Activated B cell treated with CpG ODN at 0.5 μM for 24 hours (primary cell): ENCODE measurements around the gene CHRM1. TPM values are rescaled to one million over a fixed set of nuclear protein-coding genes. Genes with fewer than 3 reads are reported as not detected.

ENCODE experiments used
- ATAC-seq: fragments of 200-7000 bp; cut with Tn5 transposase; one replicate; pipeline ENCODE4 v1.10.0; 2021; ENCODE audit warnings: low read depth, mild to moderate bottlenecking, moderate library complexity
- CTCF ChIA-PET: fragments of 350-600 bp; sonication (Branson Sonifier 250); formaldehyde crosslinking; loops from one replicate; lab custom pipeline; 2021; ENCODE audit warnings: antibody characterized with exemption; lab: Charles Lee
- POLR2A ChIA-PET: fragments of 350-600 bp; sonication (Branson Sonifier 250); formaldehyde crosslinking; loops from one replicate; lab custom pipeline; 2021; ENCODE audit warnings: antibody characterized with exemption; lab: Charles Lee
- DNase-seq: peaks from one replicate; pipeline ENCODE4 v3.0.0; 2022
- H3K27ac Mint-ChIP-seq: one replicate; pipeline ENCODE4 v1.8.0; 2020; ENCODE audit warnings: mixed read lengths
- H3K27me3 Mint-ChIP-seq: one replicate; pipeline ENCODE4 v1.8.0; 2021; ENCODE audit warnings: mixed read lengths
- H3K36me3 Mint-ChIP-seq: one replicate; pipeline ENCODE4 v1.8.0; 2021; ENCODE audit warnings: low read depth, mixed read lengths
- H3K4me1 Mint-ChIP-seq: one replicate; pipeline ENCODE4 v1.8.0; 2021; ENCODE audit warnings: mixed read lengths
- H3K4me3 Mint-ChIP-seq: one replicate; pipeline ENCODE4 v1.8.0; 2020; ENCODE audit warnings: mild to moderate bottlenecking, mixed read lengths
- H3K9me3 Mint-ChIP-seq: one replicate; pipeline ENCODE4 v1.8.0; 2020; ENCODE audit warnings: mixed read lengths
- intact Hi-C: fragments of 100-400 bp; cut with micrococcal nuclease; formaldehyde crosslinking; loops from one replicate; pipeline ENCODE4 v1.15.1; 2024
- total RNA-seq: library from RNA; stranded (reverse); gene quantifications from 2 replicates; pipeline ENCODE4 v1.2.3, GENCODE V29; 2022
- TF ChIP-seq, protein P1 (sequence below): fragments of 200-600 bp; IDR thresholded peaks from one replicate; pipeline ENCODE4 v1.8.0; 2022; ENCODE audit warnings: antibody characterized with exemption, mild to moderate bottlenecking

CHRM1 gene
- total RNA-seq, 1 donor from 2014 or later, result not detected

DNA sequence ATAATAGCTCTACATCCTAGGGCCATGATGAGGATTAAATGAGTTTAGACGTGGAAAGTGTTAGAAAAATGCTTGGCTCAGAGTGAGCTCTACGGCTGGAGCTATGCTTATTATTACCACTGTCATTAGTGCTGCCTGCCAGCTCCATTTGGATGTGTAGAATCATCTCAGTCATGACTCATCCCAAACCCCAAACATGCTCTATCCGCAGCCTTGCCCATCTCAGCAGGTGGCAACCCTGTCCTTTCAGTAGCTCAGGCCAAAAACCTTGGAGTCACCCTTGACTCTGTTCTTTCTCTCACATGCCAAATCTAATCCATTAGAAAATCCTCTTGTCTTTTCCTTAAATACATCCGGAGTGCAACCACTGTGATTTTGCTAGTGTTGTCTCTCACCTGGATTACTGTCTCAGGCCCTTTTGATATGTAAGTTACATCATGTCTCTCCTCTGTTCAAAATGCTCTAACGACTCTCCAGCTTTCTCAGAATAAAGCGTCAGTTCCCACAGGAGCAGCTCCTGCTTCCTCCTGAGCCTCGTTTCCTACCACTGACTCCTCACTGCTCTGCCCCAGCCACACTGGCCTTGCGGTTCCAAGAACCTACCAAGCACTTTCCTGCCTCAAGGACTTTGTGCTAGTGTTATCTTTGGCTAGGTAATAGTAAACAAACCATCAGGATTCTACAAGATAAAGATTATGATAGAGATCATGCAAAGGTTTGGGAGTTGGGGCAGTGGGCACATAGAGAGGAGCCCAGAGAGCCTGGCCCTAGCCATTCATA lies 10.5 kb upstream of the CHRM1 start:
- Mint-ChIP-seq H3K36me3 (no peaks in the 10 kb centered on the region), H3K4me1 (peaks cover 3% of the 10 kb centered on the region), H3K27ac (no peak overlapping the region), H3K4me3 (no peak overlapping the region), H3K27me3 (peaks cover 54% of the 10 kb centered on the region), H3K9me3 (no peaks in the 10 kb centered on the region)
- CTCF ChIA-PET, result no interaction called here
- ATAC-seq, result no peak
- intact Hi-C loops, result no loop called here
- TF ChIP-seq, protein P1, sequence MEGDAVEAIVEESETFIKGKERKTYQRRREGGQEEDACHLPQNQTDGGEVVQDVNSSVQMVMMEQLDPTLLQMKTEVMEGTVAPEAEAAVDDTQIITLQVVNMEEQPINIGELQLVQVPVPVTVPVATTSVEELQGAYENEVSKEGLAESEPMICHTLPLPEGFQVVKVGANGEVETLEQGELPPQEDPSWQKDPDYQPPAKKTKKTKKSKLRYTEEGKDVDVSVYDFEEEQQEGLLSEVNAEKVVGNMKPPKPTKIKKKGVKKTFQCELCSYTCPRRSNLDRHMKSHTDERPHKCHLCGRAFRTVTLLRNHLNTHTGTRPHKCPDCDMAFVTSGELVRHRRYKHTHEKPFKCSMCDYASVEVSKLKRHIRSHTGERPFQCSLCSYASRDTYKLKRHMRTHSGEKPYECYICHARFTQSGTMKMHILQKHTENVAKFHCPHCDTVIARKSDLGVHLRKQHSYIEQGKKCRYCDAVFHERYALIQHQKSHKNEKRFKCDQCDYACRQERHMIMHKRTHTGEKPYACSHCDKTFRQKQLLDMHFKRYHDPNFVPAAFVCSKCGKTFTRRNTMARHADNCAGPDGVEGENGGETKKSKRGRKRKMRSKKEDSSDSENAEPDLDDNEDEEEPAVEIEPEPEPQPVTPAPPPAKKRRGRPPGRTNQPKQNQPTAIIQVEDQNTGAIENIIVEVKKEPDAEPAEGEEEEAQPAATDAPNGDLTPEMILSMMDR, result no peak
- DNase-seq, result no peak
- POLR2A ChIA-PET, result interaction anchor here (0.6 kb wide), 1 partner anchor 10 kb away, joined by 6 read pairs; no protein-coding TSS in a partner anchor

DNA sequence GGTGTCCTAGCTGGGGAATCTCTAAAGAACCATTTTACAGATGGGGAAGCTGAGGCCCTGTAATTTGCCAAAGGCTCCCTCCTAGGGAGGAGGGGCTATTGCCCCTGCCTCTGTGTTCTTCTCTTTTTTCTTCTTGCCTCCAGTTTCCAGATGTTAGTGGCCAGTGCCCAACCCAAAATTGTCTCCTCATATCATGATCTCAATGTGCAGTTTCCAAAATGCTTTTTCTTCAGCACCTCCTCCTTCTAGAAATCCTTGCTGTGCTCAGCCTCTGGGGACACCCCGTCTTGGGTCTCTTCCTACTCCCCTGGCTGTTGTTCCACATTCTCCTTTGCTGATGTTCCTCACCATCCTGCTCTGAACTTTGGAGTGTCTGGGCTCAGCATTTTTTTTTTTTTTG lies 9.5 kb upstream of the CHRM1 start:
- no peak overlapping the region for H3K27ac Mint-ChIP-seq
- ChIA-PET POLR2A (no interaction called here), CTCF (no interaction called here)
- DNase-seq, result no peak
- TF ChIP-seq, protein P1, result no peak
- H3K9me3 Mint-ChIP-seq, result no peaks in the 10 kb centered on the region
- no peak overlapping the region for H3K4me3 Mint-ChIP-seq
- intact Hi-C loops, result no loop called here
- no peak for ATAC-seq
- H3K4me1 Mint-ChIP-seq, result peaks cover 13% of the 10 kb centered on the region
- H3K36me3 Mint-ChIP-seq, result no peaks in the 10 kb centered on the region
- peaks cover 60% of the 10 kb centered on the region for H3K27me3 Mint-ChIP-seq

DNA sequence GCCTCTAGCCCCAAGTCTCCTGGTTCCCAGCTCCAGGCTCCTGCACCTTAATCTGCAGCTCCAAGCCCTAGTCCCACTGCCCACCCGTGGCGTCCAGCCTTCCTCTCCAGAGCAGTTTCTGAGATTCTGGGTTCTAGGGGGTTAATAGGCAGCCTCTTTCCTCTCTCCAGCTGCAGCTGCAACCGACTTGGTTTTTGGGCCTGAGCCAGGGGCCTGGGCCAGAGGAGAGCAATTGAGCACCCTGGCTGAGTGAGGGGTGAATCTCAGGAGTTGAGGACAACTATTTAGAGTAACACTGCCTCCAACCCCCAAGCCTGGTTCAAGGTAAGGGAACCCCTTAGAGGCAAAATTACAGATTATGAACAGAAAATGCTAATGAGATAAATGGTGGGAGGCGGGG lies 9.0 kb upstream of the CHRM1 start:
- ChIA-PET POLR2A (no interaction called here), CTCF (no interaction called here)
- peaks cover 18% of the 10 kb centered on the region for H3K4me1 Mint-ChIP-seq
- H3K27ac Mint-ChIP-seq, result no peak overlapping the region
- intact Hi-C loops, result no loop called here
- no peaks in the 10 kb centered on the region for H3K36me3 Mint-ChIP-seq
- TF ChIP-seq, protein P1, result no peak
- DNase-seq (no peak), ATAC-seq (no peak)
- H3K4me3 Mint-ChIP-seq, result no peak overlapping the region
- no peaks in the 10 kb centered on the region for H3K9me3 Mint-ChIP-seq
- H3K27me3 Mint-ChIP-seq, result peaks cover 65% of the 10 kb centered on the region

DNA sequence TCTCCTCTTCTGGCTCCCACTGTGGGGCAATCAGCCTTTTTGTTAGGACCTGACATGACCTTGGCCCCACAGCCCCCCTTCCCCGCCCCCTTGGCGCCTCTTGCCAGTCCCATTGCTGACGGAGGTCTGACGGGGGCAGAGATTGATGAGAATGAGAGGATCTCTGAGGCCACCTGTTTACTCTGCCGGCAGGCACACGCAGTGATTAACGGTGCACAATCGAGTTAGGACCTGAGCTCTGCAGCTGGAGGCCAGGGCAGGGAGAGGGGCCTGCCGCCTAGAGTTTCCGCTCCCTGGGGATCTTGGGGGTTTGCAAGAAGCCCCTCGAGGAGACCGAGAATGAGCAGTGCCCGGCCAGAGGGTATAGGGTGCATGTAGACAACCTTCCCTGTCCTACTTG lies 6.8 kb upstream of the CHRM1 start:
- ChIA-PET CTCF (no interaction called here), POLR2A (no interaction called here)

More for the DNA sequence above, 6.8 kb upstream of the CHRM1 start:
- Mint-ChIP-seq H3K36me3 (no peaks in the 10 kb centered on the region), H3K4me1 (peaks cover 28% of the 10 kb centered on the region), H3K27me3 (peaks cover 72% of the 10 kb centered on the region), H3K4me3 (no peak overlapping the region), H3K9me3 (no peaks in the 10 kb centered on the region), H3K27ac (no peak overlapping the region)
- DNase-seq, result no peak
- TF ChIP-seq, protein P1, result no peak
- intact Hi-C loops, result no loop called here
- ATAC-seq, result no peak
